Neural cell (in vitro differentiated cells): ENCODE data around the gene CHTF8. TPM values are rescaled to one million over a fixed set of nuclear protein-coding genes. Genes with fewer than 3 reads are reported as not detected.

ENCODE experiments used
- H2AFZ ChIP-seq: fragments of 200-600, 300-800 bp; sonication (generic), shearing (Covaris generic); 2 replicates; pipeline ENCODE4 v1.6.0; 2014; ENCODE audit warnings: low read depth, mild to moderate bottlenecking, antibody characterized with exemption, low read length, moderate library complexity
- H3F3A ChIP-seq: fragments of 200-600 bp; shearing (Covaris generic); 2 replicates; pipeline ENCODE4 v1.6.1; 2016; ENCODE audit warnings: mild to moderate bottlenecking, moderate library complexity, mixed read lengths, antibody characterized with exemption, low read length; ENCODE audit not compliant: insufficient read depth, poor library complexity, severe bottlenecking
- H3K27ac ChIP-seq: fragments of 200-600, 300-800 bp; sonication (generic), shearing (Covaris generic); 2 replicates; pipeline ENCODE4 v1.5.1; 2014; ENCODE audit warnings: mild to moderate bottlenecking, low read length, moderate library complexity
- H3K27me3 ChIP-seq: fragments of 300-800, 200-600 bp; sonication (generic), shearing (Covaris generic); 2 replicates; pipeline ENCODE4 v1.6.0; 2014; ENCODE audit warnings: mild to moderate bottlenecking, low read depth, low read length, moderate library complexity; ENCODE audit not compliant: insufficient read depth
- H3K36me3 ChIP-seq: fragments of 300-800, 200-600 bp; sonication (generic), shearing (Covaris generic); 2 replicates; pipeline ENCODE4 v1.5.1; 2014; ENCODE audit warnings: mild to moderate bottlenecking, antibody characterized with exemption, low read length, moderate library complexity; ENCODE audit not compliant: insufficient read depth
- H3K4me2 ChIP-seq: fragments of 300-800, 200-600 bp; sonication (generic), shearing (Covaris generic); 2 replicates; pipeline ENCODE4 v1.6.0; 2014; ENCODE audit warnings: mild to moderate bottlenecking, low read length
- H3K4me3 ChIP-seq: fragments of 300-800, 200-600 bp; sonication (generic), shearing (Covaris generic); 2 replicates; pipeline ENCODE4 v1.5.1; 2014; ENCODE audit warnings: mild to moderate bottlenecking, low read length, moderate library complexity
- H3K79me2 ChIP-seq: fragments of 200-600 bp; shearing (Covaris generic); replicated peaks from 2 replicates; pipeline ENCODE4 v1.6.0; 2014; ENCODE audit warnings: mild to moderate bottlenecking, low read length, moderate library complexity; ENCODE audit not compliant: insufficient read depth
- H3K9ac ChIP-seq: fragments of 300-800, 200-600 bp; sonication (generic), shearing (Covaris generic); 2 replicates; pipeline ENCODE4 v1.6.1; 2016; ENCODE audit warnings: mild to moderate bottlenecking, low read length, mixed read lengths
- H3K9me2 ChIP-seq: fragments of 200-600 bp; shearing (Covaris generic); 2 replicates; pipeline ENCODE4 v1.6.1; 2016; ENCODE audit warnings: mild to moderate bottlenecking, low read length, mixed read lengths; ENCODE audit not compliant: insufficient read depth
- H3K9me3 ChIP-seq: fragments of 200-600, 300-800 bp; sonication (generic), shearing (Covaris generic); 2 replicates; pipeline ENCODE4 v1.6.1; 2016; ENCODE audit warnings: mild to moderate bottlenecking, mixed run types, low read length, moderate library complexity, mixed read lengths
- H4K20me1 ChIP-seq: fragments of 200-600 bp; shearing (Covaris generic); 2 replicates; pipeline ENCODE4 v1.6.1; 2016; ENCODE audit warnings: mild to moderate bottlenecking, mixed run types; ENCODE audit not compliant: insufficient read depth
- CTCF ChIP-seq: fragments of 450-650 bp; IDR thresholded peaks from 2 replicates; pipeline ENCODE4 v1.5.1; 2014; ENCODE audit warnings: antibody characterized with exemption, mild to moderate bottlenecking, moderate library complexity; ENCODE audit not compliant: poor library complexity, severe bottlenecking
- EP300 ChIP-seq: fragments of 450-650 bp; conservative IDR thresholded peaks from 2 replicates; pipeline ENCODE4 v1.6.1; 2014; ENCODE audit warnings: antibody characterized with exemption, mild to moderate bottlenecking, moderate library complexity; ENCODE audit not compliant: poor library complexity, severe bottlenecking
- EZH2 ChIP-seq: fragments of 200-600, 300-800 bp; shearing (Covaris generic), sonication (generic); IDR thresholded peaks from 2 replicates; pipeline ENCODE4 v1.6.1; 2014; ENCODE audit warnings: antibody characterized with exemption, low read length, borderline replicate concordance, mild to moderate bottlenecking; ENCODE audit not compliant: insufficient read depth, poor library complexity, severe bottlenecking
- MXI1 ChIP-seq: fragments of 450-650 bp; conservative IDR thresholded peaks from 2 replicates; pipeline ENCODE4 v1.6.1; 2014; ENCODE audit warnings: antibody characterized with exemption, mild to moderate bottlenecking; ENCODE audit not compliant: poor library complexity, severe bottlenecking
- POLR2AphosphoS5 ChIP-seq: IDR thresholded peaks from 2 replicates; pipeline ENCODE4 v1.6.1; 2012
- RAD21 ChIP-seq: fragments of 450-650 bp; conservative IDR thresholded peaks from 2 replicates; pipeline ENCODE4 v1.6.1; 2014; ENCODE audit warnings: antibody characterized with exemption, mild to moderate bottlenecking, moderate library complexity
- REST ChIP-seq: IDR thresholded peaks from 2 replicates; pipeline ENCODE4 v1.6.1; 2012; ENCODE audit warnings: borderline replicate concordance
- SMC3 ChIP-seq: fragments of 450-650 bp; conservative IDR thresholded peaks from 2 replicates; pipeline ENCODE4 v1.6.1; 2014; ENCODE audit warnings: antibody characterized with exemption, mild to moderate bottlenecking, moderate library complexity; ENCODE audit not compliant: poor library complexity
- TAF1 ChIP-seq: IDR thresholded peaks from 2 replicates; pipeline ENCODE4 v1.6.1; 2012; ENCODE audit warnings: low read depth
- polyA plus RNA-seq: library from polyadenylated mRNA; depleted of rRNA; stranded (reverse); fragments of >200 nt; gene quantifications from 2 replicates; pipeline ENCODE4 v1.2.3, GENCODE V29; 2014

The CHTF8 gene
- polyA plus RNA-seq, 1 donor from 2014 or later = 109 TPM

GRCh38 chr16:69160192-69160591 lies 27.8 kb upstream of the CHTF8 start:
- H3K36me3 ChIP-seq = peaks cover 2% of the 10 kb centered on the region
- no peak overlapping the region for H3K4me2 ChIP-seq
- H3F3A ChIP-seq = no peaks in the 10 kb centered on the region
- H3K27ac ChIP-seq = no peak overlapping the region
- no peaks in the 10 kb centered on the region for H3K79me2 ChIP-seq
- H3K9me3 ChIP-seq = no peaks in the 10 kb centered on the region
- no peak overlapping the region for H3K4me3 ChIP-seq
- no peaks in the 10 kb centered on the region for H3K9me2 ChIP-seq
- TF ChIP-seq CTCF (no peak), MXI1 (no peak), SMC3 (no peak), TAF1 (no peak), POLR2AphosphoS5 (no peak), RAD21 (no peak), REST (no peak), EZH2 (no peak), EP300 (no peak)
- H3K27me3 ChIP-seq = no peaks in the 10 kb centered on the region
- no peak overlapping the region for H2AFZ ChIP-seq
- no peak overlapping the region for H3K9ac ChIP-seq
- H4K20me1 ChIP-seq = no peaks in the 10 kb centered on the region

GRCh38 chr16:69157196-69157595 lies 24.8 kb upstream of the CHTF8 start:
- H3K36me3 ChIP-seq = no peaks in the 10 kb centered on the region

More at GRCh38 chr16:69157196-69157595, 24.8 kb upstream of the CHTF8 start:
- Histone ChIP-seq H3K27me3 (no peaks in the 10 kb centered on the region), H3K79me2 (no peaks in the 10 kb centered on the region), H3K9ac (no peak overlapping the region), H3K27ac (no peak overlapping the region), H3K9me2 (no peaks in the 10 kb centered on the region), H3K9me3 (no peaks in the 10 kb centered on the region), H3K4me2 (no peak overlapping the region), H3F3A (no peaks in the 10 kb centered on the region), H3K4me3 (no peak overlapping the region), H4K20me1 (no peaks in the 10 kb centered on the region), H2AFZ (no peak overlapping the region)
- TF ChIP-seq EP300 (no peak), EZH2 (no peak), REST (no peak), MXI1 (no peak), CTCF (no peak), TAF1 (no peak), POLR2AphosphoS5 (no peak), SMC3 (no peak), RAD21 (no peak)
